Measurements from ENCODE around the gene OR51G1.

OR51G1 gene

DNA sequence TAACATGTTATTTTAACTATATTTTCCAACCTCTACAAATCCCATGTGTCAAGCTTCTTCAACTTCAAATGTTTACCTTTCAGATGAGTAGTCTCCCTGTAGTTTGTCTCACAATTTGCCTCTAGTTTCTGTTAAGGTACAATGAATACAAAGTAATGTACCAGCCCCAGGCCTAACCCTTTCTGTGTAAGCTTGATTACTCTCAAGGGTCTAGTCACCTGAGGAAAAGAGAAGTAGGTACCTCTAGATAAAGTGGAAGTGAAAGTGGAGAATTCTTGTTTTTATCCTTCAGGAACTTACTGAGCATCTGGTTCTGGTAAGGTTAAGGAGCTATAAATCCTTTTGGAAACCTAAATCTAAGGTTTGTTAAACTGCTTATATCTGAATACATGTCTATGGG is 20.7 kb downstream of the OR51G1 start, which contains the start of gene OR51A7:
OR51A7 (plus strand) TSS at position 300 of the 400 bp plus-strand sequence. CDS start 3,587 bp downstream, outside the sequence.
- H3K9ac ChIP-seq (ENCODE audit: low read depth, low read length) = no peak within 1 kb of the TSS
- DNase-seq = no peak
- no peak within 1 kb of the TSS for H3K27ac ChIP-seq (ENCODE audit: low read length)
- TF ChIP-seq CTCF (IDR thresholded peaks at IDR 0.05; ENCODE audit: borderline replicate concordance, extremely low read depth, low read length, poor library complexity, severe bottlenecking) (no peak), EZH2 (IDR thresholded peaks at IDR 0.05; ENCODE audit: borderline replicate concordance, low read depth, low read length, severe bottlenecking) (no peak)
- ATAC-seq (ENCODE audit: insufficient read depth, low read depth) = no peak
- no peaks in the 10 kb centered on the region for H3K9me3 ChIP-seq (ENCODE audit: insufficient read depth, low read length, severe bottlenecking)
- no peaks in the 10 kb centered on the region for H3K4me1 ChIP-seq (ENCODE audit: insufficient read depth, low read length)
- H3K79me2 ChIP-seq (ENCODE audit: insufficient read depth, low read length) = no peaks in the 10 kb centered on the region
- H3K27me3 ChIP-seq (ENCODE audit: insufficient read depth, low read length, poor library complexity) = no peaks in the 10 kb centered on the region
- no peak within 1 kb of the TSS for H2AFZ ChIP-seq (ENCODE audit: low read depth, low read length)
- no peaks in the 10 kb centered on the region for H4K20me1 ChIP-seq (ENCODE audit: insufficient read depth, low read length)
- H3K4me3 ChIP-seq (ENCODE audit: low read depth in 1 of 2, low read length in 2 of 2) = no peak within 1 kb of the TSS
- no peak within 1 kb of the TSS for H3K4me2 ChIP-seq (ENCODE audit: insufficient read depth, low read length)
- H3K36me3 ChIP-seq (ENCODE audit: insufficient read depth, low read length) = no peaks in the 10 kb centered on the region

DNA sequence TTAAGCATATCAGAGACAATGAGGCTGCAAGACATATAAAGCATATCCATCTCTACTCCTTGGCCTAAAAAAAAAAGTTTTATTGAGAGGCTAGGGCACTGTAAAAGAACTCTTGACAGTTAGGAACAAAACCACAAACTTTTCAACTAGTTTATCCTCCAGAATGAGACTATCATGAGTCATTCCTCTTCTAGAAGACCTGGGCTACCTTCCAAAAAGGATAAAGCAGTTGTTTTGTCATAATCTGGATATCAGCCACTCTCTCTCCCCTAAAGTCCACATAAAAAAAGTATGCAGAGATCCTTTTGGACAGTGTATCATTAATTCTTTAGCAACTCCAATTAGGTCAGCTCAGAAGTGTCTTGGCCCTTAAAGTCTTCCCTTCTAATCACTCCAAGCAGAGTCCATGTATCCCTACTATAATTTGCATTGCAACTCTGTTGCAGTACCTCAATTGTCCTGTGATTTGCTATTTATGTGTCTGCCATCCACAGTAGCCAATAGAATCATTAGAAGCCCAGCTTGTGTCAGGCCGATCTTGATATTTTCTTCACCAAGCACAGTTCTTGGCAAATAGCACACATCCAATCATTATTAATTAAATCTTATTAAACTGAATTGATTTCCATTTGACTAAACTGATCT is 32.0 kb downstream of the OR51G1 start:
- no peaks in the 10 kb centered on the region for H4K20me1 ChIP-seq (ENCODE audit: insufficient read depth, low read length)
- no peaks in the 10 kb centered on the region for H3K4me1 ChIP-seq (ENCODE audit: insufficient read depth, low read length)
- no peak for DNase-seq
- no peak for ATAC-seq (ENCODE audit: insufficient read depth, low read depth)
- H3K4me3 ChIP-seq (ENCODE audit: low read depth in 1 of 2, low read length in 2 of 2) = no peak overlapping the region
- H3K9ac ChIP-seq (ENCODE audit: low read depth, low read length) = no peak overlapping the region
- no peak for TF ChIP-seq EZH2 (IDR thresholded peaks at IDR 0.05; ENCODE audit: borderline replicate concordance, low read depth, low read length, severe bottlenecking)
- no peak for TF ChIP-seq CTCF (IDR thresholded peaks at IDR 0.05; ENCODE audit: borderline replicate concordance, extremely low read depth, low read length, poor library complexity, severe bottlenecking)
- no peaks in the 10 kb centered on the region for H3K36me3 ChIP-seq (ENCODE audit: insufficient read depth, low read length)
- H3K27me3 ChIP-seq (ENCODE audit: insufficient read depth, low read length, poor library complexity) = peaks cover 19% of the 10 kb centered on the region
- no peaks in the 10 kb centered on the region for H3K9me3 ChIP-seq (ENCODE audit: insufficient read depth, low read length, severe bottlenecking)
- H3K79me2 ChIP-seq (ENCODE audit: insufficient read depth, low read length) = no peaks in the 10 kb centered on the region
- no peak overlapping the region for H3K27ac ChIP-seq (ENCODE audit: low read length)
- H3K4me2 ChIP-seq (ENCODE audit: insufficient read depth, low read length) = no peak overlapping the region
- H2AFZ ChIP-seq (ENCODE audit: low read depth, low read length) = no peak overlapping the region

GRCh38 chr11:4890279-4890678 is 33.9 kb downstream of the OR51G1 start:
- TF ChIP-seq CTCF (IDR thresholded peaks at IDR 0.05; ENCODE audit: borderline replicate concordance, extremely low read depth, low read length, poor library complexity, severe bottlenecking) (no peak), EZH2 (IDR thresholded peaks at IDR 0.05; ENCODE audit: borderline replicate concordance, low read depth, low read length, severe bottlenecking) (no peak)
- Histone ChIP-seq H3K4me1 (ENCODE audit: insufficient read depth, low read length) (no peaks in the 10 kb centered on the region), H3K36me3 (ENCODE audit: insufficient read depth, low read length) (no peaks in the 10 kb centered on the region), H3K27me3 (ENCODE audit: insufficient read depth, low read length, poor library complexity) (peaks cover 9% of the 10 kb centered on the region), H3K9me3 (ENCODE audit: insufficient read depth, low read length, severe bottlenecking) (no peaks in the 10 kb centered on the region), H3K27ac (ENCODE audit: low read length) (no peak overlapping the region), H3K4me2 (ENCODE audit: insufficient read depth, low read length) (no peak overlapping the region), H3K79me2 (ENCODE audit: insufficient read depth, low read length) (no peaks in the 10 kb centered on the region), H3K4me3 (ENCODE audit: low read depth in 1 of 2, low read length in 2 of 2) (no peak overlapping the region), H4K20me1 (ENCODE audit: insufficient read depth, low read length) (no peaks in the 10 kb centered on the region), H3K9ac (ENCODE audit: low read depth, low read length) (no peak overlapping the region), H2AFZ (ENCODE audit: low read depth, low read length) (no peak overlapping the region)
- ATAC-seq (ENCODE audit: insufficient read depth, low read depth) (no peak), DNase-seq (no peak)
